T-cell (primary cell): ENCODE results near the gene RHOXF1. TPM values are rescaled to one million over a fixed set of nuclear protein-coding genes. Genes with fewer than 3 reads are reported as not detected.

ENCODE experiments used
- ATAC-seq, 4 experiments: fragments of 200-7000 bp in 3 of 4; fragments of 150-1000 bp in 1 of 4; cut with Tn5 transposase; replicated peaks in 1 of 4; 1 replicate in 3 of 4; 2 replicates in 1 of 4; pipeline ENCODE4 v1.10.0; 2021; ENCODE audit warnings: moderate library complexity in 3 of 4, mild to moderate bottlenecking in 2 of 4, moderate number of reproducible peaks in 1 of 4
- CTCF ChIA-PET, 2 donors: fragments of 300-600 bp; sonication (Branson Sonifier 250); formaldehyde crosslinking; loops; one replicate each; lab custom pipeline; 2022; ENCODE audit warnings: antibody characterized with exemption in 2 of 2; lab: Charles Lee
- POLR2A ChIA-PET, 2 donors: fragments of 300-600 bp; sonication (Branson Sonifier 250); formaldehyde crosslinking; loops; one replicate each; lab custom pipeline; 2022; ENCODE audit warnings: antibody characterized with exemption in 2 of 2; lab: Charles Lee
- DNase-seq, 35 experiments: peaks; one replicate each; pipeline versions ENCODE4 v3.0.0 to v3.0.0-alpha.2; 2013 to 2023
- H3K27ac ChIP-seq: one replicate; pipeline ENCODE4 v1.5.1; 2013; ENCODE audit warnings: low read length
- H3K27me3 ChIP-seq, 2 experiments: replicated peaks in 1 of 2; 1 replicate in 1 of 2; 2 replicates in 1 of 2; pipeline versions ENCODE4 v1.6.1 to v1.7.0; 2013; ENCODE audit warnings: low read length in 1 of 2, mixed read lengths in 1 of 2; ENCODE audit not compliant: control insufficient read depth in 2 of 2, insufficient read depth in 2 of 2; ENCODE audit errors: extremely low read depth in 1 of 2
- H3K36me3 ChIP-seq, 2 donors: 1 replicate in 1 of 2; 2 replicates in 1 of 2; pipeline versions ENCODE4 v1.6.1 to v1.7.0; 2013; ENCODE audit warnings: low read length in 1 of 2; ENCODE audit not compliant: control insufficient read depth in 2 of 2, insufficient read depth in 1 of 2; ENCODE audit errors: extremely low read depth in 1 of 2
- H3K4me1 ChIP-seq, 2 experiments: 1 replicate in 1 of 2; 2 replicates in 1 of 2; pipeline versions ENCODE4 v1.6.1 to v1.7.0; 2013; ENCODE audit warnings: low read length in 2 of 2, mixed read lengths in 1 of 2; ENCODE audit not compliant: insufficient read depth in 2 of 2, control insufficient read depth in 1 of 2; ENCODE audit errors: extremely low read depth in 1 of 2
- H3K4me3 ChIP-seq, 2 donors: 1 replicate in 1 of 2; 2 replicates in 1 of 2; pipeline versions ENCODE4 v1.5.1 to v1.7.0; 2013; ENCODE audit warnings: mild to moderate bottlenecking in 2 of 2, low read length in 1 of 2, moderate library complexity in 1 of 2; ENCODE audit not compliant: control insufficient read depth in 1 of 2; ENCODE audit errors: extremely low read depth in 1 of 2
- H3K9me3 ChIP-seq: 2 replicates; pipeline ENCODE4 v1.7.0; 2013
- H3K27ac Mint-ChIP-seq, 2 donors: one replicate each; pipeline ENCODE4 v1.8.0; 2020 to 2021; ENCODE audit warnings: mild to moderate bottlenecking in 2 of 2, mixed read lengths in 2 of 2
- H3K27me3 Mint-ChIP-seq, 2 donors: one replicate each; pipeline ENCODE4 v1.8.0; 2021 to 2022; ENCODE audit warnings: mixed read lengths in 2 of 2
- H3K36me3 Mint-ChIP-seq: one replicate; pipeline ENCODE4 v1.8.0; 2021; ENCODE audit warnings: mixed read lengths
- H3K4me1 Mint-ChIP-seq, 3 donors: one replicate each; pipeline ENCODE4 v1.8.0; 2020 to 2022; ENCODE audit warnings: mixed read lengths in 3 of 3, mild to moderate bottlenecking in 1 of 3
- H3K4me3 Mint-ChIP-seq, 3 donors: one replicate each; pipeline ENCODE4 v1.8.0; 2020 to 2022; ENCODE audit warnings: mild to moderate bottlenecking in 3 of 3, mixed read lengths in 3 of 3, moderate library complexity in 3 of 3
- H3K9me3 Mint-ChIP-seq, 3 donors: one replicate each; pipeline ENCODE4 v1.8.0; 2020 to 2022; ENCODE audit warnings: mixed read lengths in 3 of 3
- WGBS: methylation state at CpG from one replicate; pipeline ENCODE4 v1.1.5; 2013; ENCODE audit warnings: missing lambda C conversion rate; ENCODE audit not compliant: insufficient coverage; 5-methylcytosine and 5-hydroxymethylcytosine counted together
- total RNA-seq, 35 experiments: library from RNA in 6 of 35; stranded (reverse) in 6 of 35; fragments of 120-200 nt in 1 of 35; gene quantifications; one replicate each; pipeline versions ENCODE4 v1.2.1 to v1.2.4 and lab custom pipeline; 2013 to 2026

RHOXF1 gene
- total RNA-seq, 5 donors from 2014 or later (not counting 1 experiment from before 2014, with no cell fraction given), result 0.60 to 1.5 (median 0.85) TPM

DNA sequence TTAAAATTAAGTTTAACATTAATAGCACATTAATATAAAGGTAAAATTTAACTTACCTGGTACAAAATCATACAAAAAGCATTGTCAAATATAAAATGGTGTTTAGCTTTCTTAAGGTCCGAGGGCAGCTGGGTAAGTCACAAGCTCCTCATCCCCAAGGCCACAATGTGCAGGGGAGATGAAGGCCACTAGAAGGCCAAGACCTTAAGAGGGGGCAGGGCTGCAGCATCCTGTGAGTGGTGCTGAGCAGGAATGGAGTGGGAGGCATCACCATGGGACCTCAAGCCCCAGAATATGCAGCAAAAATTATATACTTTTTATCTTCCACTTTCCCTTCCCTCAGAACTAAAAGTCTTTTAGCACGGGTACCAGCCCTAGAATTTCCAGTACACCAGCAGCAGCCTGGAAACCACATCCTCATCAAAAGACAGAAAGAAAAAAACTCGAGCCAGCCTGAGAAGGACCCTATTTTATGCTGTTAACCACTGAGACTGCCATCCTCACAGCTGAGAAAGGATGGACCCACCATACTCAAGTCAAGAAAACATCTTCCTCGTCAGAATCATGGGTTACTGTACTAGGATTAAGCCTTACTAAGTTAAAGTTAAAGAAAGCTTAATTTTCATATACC lies 29.7 kb upstream of the RHOXF1 start:
- Mint-ChIP-seq H3K4me3 (no peak overlapping the region), H3K27me3 (peaks cover 0 to 15% of the 10 kb centered on the region in 2 donors), H3K9me3 (no peaks in the 10 kb centered on the region), H3K4me1 (peaks cover 12 to 37% (median 32%) of the 10 kb centered on the region in 3 donors), H3K27ac (peak overlapping the region in 1 of 2 donors; percentile 49), H3K36me3 (peaks cover 5% of the 10 kb centered on the region)
- ATAC-seq, result peak in 3 of 4 experiments; percentile 9 to 34 (median 29)
- Histone ChIP-seq H3K27me3 (no peaks in the 10 kb centered on the region), H3K4me3 (no peak overlapping the region), H3K4me1 (peaks cover 2 to 9% of the 10 kb centered on the region in 2 experiments), H3K9me3 (no peaks in the 10 kb centered on the region), H3K36me3 (no peaks in the 10 kb centered on the region), H3K27ac (no peak overlapping the region)
- no CpG with 5 or more reads among the region's 4 CpGs for WGBS
- ChIA-PET POLR2A (interaction anchor here in 1 of 2 donors (0.6 kb wide), 1 partner anchor 234 kb away, joined by 4 read pairs; no protein-coding TSS in a partner anchor), CTCF (interaction anchor here in 1 of 2 donors (0.6 kb wide), 1 partner anchor 307 kb away, joined by 10 read pairs; no protein-coding TSS in a partner anchor)
- peak in 3 of 35 experiments; percentile 0 to 13 (median 1) for DNase-seq

DNA sequence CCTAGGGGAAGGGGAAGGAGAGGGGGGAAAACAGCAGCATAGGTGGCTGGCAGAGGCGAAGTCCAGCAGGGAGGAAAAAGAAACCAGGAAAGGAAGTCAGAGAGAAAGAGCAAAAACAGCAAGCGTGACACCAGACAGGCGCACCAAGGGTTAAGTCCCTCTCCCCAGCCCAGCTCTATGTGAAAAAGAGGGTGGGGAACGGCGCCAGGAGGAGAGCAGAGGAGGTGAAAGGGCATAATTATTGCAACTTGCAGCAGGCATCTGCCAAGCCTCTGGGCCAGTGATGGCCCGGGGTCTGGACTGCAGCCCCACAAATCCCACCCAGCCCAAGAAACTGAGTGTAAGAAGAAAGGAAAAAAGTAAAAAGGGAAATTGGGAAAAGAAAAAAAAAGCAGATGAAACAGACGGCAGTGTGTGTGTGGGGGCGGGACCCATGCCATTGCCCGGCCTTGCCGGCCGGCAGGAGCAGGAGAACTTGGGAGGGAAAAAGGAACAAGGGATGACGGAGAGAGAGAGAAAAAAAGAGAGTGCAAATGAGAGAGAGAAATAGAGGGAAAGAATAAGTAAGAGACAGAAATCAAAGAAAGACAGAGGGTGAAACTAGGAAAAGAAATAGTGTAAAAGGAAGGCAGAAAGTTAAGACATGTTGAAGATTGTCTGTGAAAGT lies 28.6 kb upstream of the RHOXF1 start:
- ChIA-PET CTCF (no interaction called here), POLR2A (no interaction called here)
- no peaks in the 10 kb centered on the region for H3K9me3 ChIP-seq
- no peak overlapping the region for H3K4me3 ChIP-seq
- no peak overlapping the region for H3K27ac ChIP-seq
- H3K4me3 Mint-ChIP-seq, result peak overlapping the region in 1 of 3 donors; percentile 1
- 92% methylated on average over 6 of the region's 12 CpGs for WGBS
- no peak for DNase-seq
- H3K4me1 Mint-ChIP-seq, result peaks cover 12 to 37% (median 32%) of the 10 kb centered on the region in 3 donors
- H3K4me1 ChIP-seq, result peaks cover 2 to 9% of the 10 kb centered on the region in 2 experiments
- no peak overlapping the region for H3K27ac Mint-ChIP-seq
- H3K36me3 Mint-ChIP-seq, result peaks cover 5% of the 10 kb centered on the region
- H3K36me3 ChIP-seq, result no peaks in the 10 kb centered on the region
- no peaks in the 10 kb centered on the region for H3K27me3 ChIP-seq
- H3K27me3 Mint-ChIP-seq, result peaks cover 0 to 17% of the 10 kb centered on the region in 2 donors
- no peaks in the 10 kb centered on the region for H3K9me3 Mint-ChIP-seq
- no peak for ATAC-seq

DNA sequence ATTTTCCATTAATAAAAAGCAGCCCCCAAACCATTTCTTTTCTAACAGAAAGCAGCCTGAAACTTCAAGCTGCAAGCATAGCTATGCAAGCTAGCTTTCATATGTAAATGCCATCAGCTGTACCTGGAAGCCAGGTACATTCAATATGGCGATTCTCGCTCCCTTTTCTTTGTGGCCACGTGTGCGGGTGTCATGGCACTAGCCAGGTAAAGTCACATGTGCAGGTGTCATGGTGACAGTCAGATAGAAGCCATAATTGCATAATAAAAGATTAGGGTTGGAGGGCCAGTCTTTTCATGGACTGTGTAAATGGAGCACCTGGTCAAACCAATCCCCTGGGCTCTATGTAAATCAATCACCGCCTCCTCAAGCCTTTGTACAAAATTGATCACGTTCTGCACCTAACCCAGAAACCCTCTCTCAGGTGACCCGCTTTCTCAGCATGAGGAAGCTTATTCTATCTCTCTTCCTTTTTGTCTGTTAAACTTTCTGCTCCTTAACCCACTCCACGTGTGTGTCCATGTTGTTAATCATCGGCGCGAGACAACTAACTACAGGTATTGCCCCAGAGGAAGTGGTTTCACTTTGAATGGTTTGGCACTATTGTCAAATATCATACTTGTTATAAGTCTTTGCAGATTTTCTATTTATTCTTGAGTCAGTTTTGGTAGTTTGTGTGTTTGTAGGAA lies 24.7 kb upstream of the RHOXF1 start:
- Mint-ChIP-seq H3K27ac (no peak overlapping the region), H3K27me3 (peaks cover 0 to 17% of the 10 kb centered on the region in 2 donors), H3K4me1 (peaks cover 4 to 25% (median 21%) of the 10 kb centered on the region in 3 donors), H3K36me3 (no peaks in the 10 kb centered on the region), H3K4me3 (no peak overlapping the region), H3K9me3 (no peaks in the 10 kb centered on the region)
- DNase-seq (no peak), ATAC-seq (no peak)
- no peak overlapping the region for H3K27ac ChIP-seq
- H3K4me1 ChIP-seq, result peaks cover 0 to 9% of the 10 kb centered on the region in 2 experiments
- H3K36me3 ChIP-seq, result no peaks in the 10 kb centered on the region
- CTCF ChIA-PET, result no interaction called here
- POLR2A ChIA-PET, result interaction anchor here in 1 of 2 donors (0.6 kb wide), 1 partner anchor 11 kb away, joined by 3 read pairs; no protein-coding TSS in a partner anchor
- H3K9me3 ChIP-seq, result no peaks in the 10 kb centered on the region
- no peaks in the 10 kb centered on the region for H3K27me3 ChIP-seq
- no CpG with 5 or more reads among the region's 11 CpGs for WGBS
- no peak overlapping the region for H3K4me3 ChIP-seq

DNA sequence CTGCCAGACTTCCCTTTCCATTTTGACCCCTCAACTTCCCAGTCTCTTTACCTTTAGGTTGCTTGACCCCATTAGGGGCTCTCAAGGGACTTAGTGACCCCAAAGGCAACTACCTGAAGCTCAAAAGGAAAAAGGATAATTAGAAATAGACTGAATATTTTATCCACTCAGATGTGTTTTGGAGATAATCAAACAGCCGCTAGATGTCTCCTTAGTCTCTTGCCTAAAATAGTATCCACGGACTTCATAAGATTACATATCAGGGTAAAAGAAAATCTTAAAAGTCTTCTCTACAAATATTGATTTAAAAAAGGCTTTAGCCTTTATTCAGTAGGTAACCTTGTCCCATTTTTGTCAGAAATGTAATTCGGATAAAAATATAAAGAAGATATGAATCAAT lies 21.7 kb upstream of the RHOXF1 start:
- Mint-ChIP-seq H3K27me3 (peaks cover 0 to 8% of the 10 kb centered on the region in 2 donors), H3K27ac (no peak overlapping the region), H3K4me3 (no peak overlapping the region), H3K36me3 (no peaks in the 10 kb centered on the region), H3K9me3 (no peaks in the 10 kb centered on the region), H3K4me1 (peaks cover 0 to 10% (median 6%) of the 10 kb centered on the region in 3 donors)
- no CpG with 5 or more reads among the region's 3 CpGs for WGBS
- Histone ChIP-seq H3K4me1 (no peaks in the 10 kb centered on the region), H3K4me3 (no peak overlapping the region), H3K36me3 (no peaks in the 10 kb centered on the region), H3K9me3 (no peaks in the 10 kb centered on the region), H3K27ac (no peak overlapping the region), H3K27me3 (no peaks in the 10 kb centered on the region)
- ATAC-seq (no peak), DNase-seq (no peak)
- ChIA-PET POLR2A (no interaction called here), CTCF (no interaction called here)

DNA sequence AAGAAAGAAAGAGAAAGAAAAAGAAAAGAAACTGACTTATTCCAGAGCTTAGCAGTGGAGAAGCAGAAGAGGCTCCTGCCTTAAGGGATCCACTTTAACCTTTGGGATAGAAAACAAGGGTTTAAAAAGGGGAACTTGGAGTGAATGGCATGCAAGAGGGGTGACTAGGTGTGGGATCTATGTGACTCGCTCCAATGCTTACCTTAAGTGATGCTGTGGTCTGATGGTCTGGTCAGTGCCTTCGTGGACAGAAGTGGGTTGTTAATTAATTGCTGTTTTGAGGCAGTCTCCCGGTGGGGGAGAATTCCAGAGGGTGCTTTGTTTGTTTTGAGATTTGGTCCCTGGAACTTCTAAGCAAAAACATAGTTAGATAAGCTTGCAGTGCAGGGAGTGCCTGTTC lies 21.1 kb upstream of the RHOXF1 start:
- H3K4me3 ChIP-seq, result no peak overlapping the region
- ChIA-PET POLR2A (no interaction called here), CTCF (no interaction called here)
- Mint-ChIP-seq H3K27ac (no peak overlapping the region), H3K9me3 (no peaks in the 10 kb centered on the region), H3K4me3 (no peak overlapping the region), H3K27me3 (peaks cover 0 to 6% of the 10 kb centered on the region in 2 donors), H3K36me3 (no peaks in the 10 kb centered on the region), H3K4me1 (peaks cover 0 to 9% (median 6%) of the 10 kb centered on the region in 3 donors)
- H3K36me3 ChIP-seq, result no peaks in the 10 kb centered on the region
- ATAC-seq (no peak), DNase-seq (no peak)
- no peaks in the 10 kb centered on the region for H3K27me3 ChIP-seq
- H3K9me3 ChIP-seq, result no peaks in the 10 kb centered on the region
- 74% methylated on average over 3 of the region's 3 CpGs for WGBS
- no peaks in the 10 kb centered on the region for H3K4me1 ChIP-seq
- no peak overlapping the region for H3K27ac ChIP-seq

DNA sequence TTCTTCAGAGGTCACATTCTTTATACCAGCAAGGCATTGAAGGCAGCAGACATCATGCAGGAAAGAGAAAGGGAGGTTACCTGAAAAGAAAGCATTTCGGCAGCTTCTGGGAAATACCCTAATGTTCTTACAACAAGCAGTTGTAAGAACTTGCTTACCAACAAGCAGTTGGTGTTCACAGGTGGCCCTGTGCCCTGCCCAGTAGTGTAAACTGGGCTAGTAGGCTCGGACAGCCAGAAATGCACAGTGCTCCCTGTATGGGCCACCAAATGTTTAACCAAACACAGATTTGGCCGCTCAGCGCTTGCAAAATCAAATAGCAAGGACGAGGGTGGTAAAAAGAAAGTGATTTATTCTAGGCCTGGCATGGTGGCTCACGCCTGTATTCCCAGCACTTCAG lies 20.4 kb upstream of the RHOXF1 start:
- H3K4me3 Mint-ChIP-seq, result no peak overlapping the region
- CTCF ChIA-PET, result no interaction called here
- no peak for ATAC-seq
- Histone ChIP-seq H3K27me3 (no peaks in the 10 kb centered on the region), H3K4me3 (no peak overlapping the region), H3K9me3 (no peaks in the 10 kb centered on the region), H3K36me3 (no peaks in the 10 kb centered on the region), H3K27ac (no peak overlapping the region), H3K4me1 (no peaks in the 10 kb centered on the region)
- WGBS, result 100% methylated on average over 1 of the region's 6 CpGs
- no peaks in the 10 kb centered on the region for H3K9me3 Mint-ChIP-seq
- H3K27me3 Mint-ChIP-seq, result peaks cover 0 to 6% of the 10 kb centered on the region in 2 donors
- H3K36me3 Mint-ChIP-seq, result no peaks in the 10 kb centered on the region
- POLR2A ChIA-PET, result no interaction called here
- H3K4me1 Mint-ChIP-seq, result peaks cover 0 to 6% (median 3%) of the 10 kb centered on the region in 3 donors
- DNase-seq, result peak in 1 of 35 experiments; percentile 0
- H3K27ac Mint-ChIP-seq, result no peak overlapping the region
